DOHH2 (cell line): ENCODE results near the gene SPOCK2.

ENCODE experiments used
- H3F3A ChIP-seq: fragments of 200-600 bp; sonication (generic), shearing (Covaris generic); 2 replicates; pipeline ENCODE4 v1.6.0; 2016; ENCODE audit warnings: antibody characterized with exemption, mild to moderate bottlenecking; ENCODE audit not compliant: control insufficient read depth, insufficient read depth
- H3K27ac ChIP-seq: fragments of 200-600 bp; sonication (generic); 2 replicates; pipeline ENCODE4 v1.5.1; 2014; ENCODE audit warnings: low read depth, mild to moderate bottlenecking, low read length, moderate library complexity
- H3K27me3 ChIP-seq: fragments of 200-600 bp; sonication (generic); 2 replicates; pipeline ENCODE4 v1.6.1; 2014; ENCODE audit warnings: mild to moderate bottlenecking, low read length, mixed read lengths; ENCODE audit not compliant: control insufficient read depth
- H3K36me3 ChIP-seq: fragments of 200-600 bp; sonication (generic); 2 replicates; pipeline ENCODE4 v1.6.1; 2014; ENCODE audit warnings: mild to moderate bottlenecking, low read length, moderate library complexity, mixed read lengths; ENCODE audit not compliant: control insufficient read depth
- H3K4me1 ChIP-seq: fragments of 200-600 bp; sonication (generic); 2 replicates; pipeline ENCODE4 v1.6.1; 2014; ENCODE audit warnings: mild to moderate bottlenecking, low read length, mixed read lengths; ENCODE audit not compliant: control insufficient read depth
- H3K4me2 ChIP-seq: fragments of 200-600 bp; sonication (generic); 2 replicates; pipeline ENCODE4 v1.6.0; 2014; ENCODE audit warnings: mild to moderate bottlenecking, low read length, moderate library complexity
- H3K4me3 ChIP-seq: fragments of 200-600 bp; sonication (generic); 2 replicates; pipeline ENCODE4 v1.5.1; 2014; ENCODE audit warnings: mild to moderate bottlenecking, low read length, mixed read lengths
- H3K79me2 ChIP-seq: fragments of 200-600 bp; sonication (generic); 2 replicates; pipeline ENCODE4 v1.6.1; 2014; ENCODE audit warnings: mild to moderate bottlenecking, low read length, mixed read lengths; ENCODE audit not compliant: control insufficient read depth
- H3K9me2 ChIP-seq: fragments of 200-600 bp; sonication (generic); replicated peaks from 2 replicates; pipeline ENCODE4 v1.6.1; 2014; ENCODE audit warnings: mild to moderate bottlenecking, low read length, mixed read lengths; ENCODE audit not compliant: control insufficient read depth
- H3K9me3 ChIP-seq: fragments of 200-600 bp; sonication (generic); 2 replicates; pipeline ENCODE4 v1.6.1; 2014; ENCODE audit warnings: antibody characterized with exemption, low read length, mixed read lengths; ENCODE audit not compliant: control insufficient read depth, insufficient read depth
- H4K20me1 ChIP-seq: fragments of 200-600 bp; sonication (generic); 2 replicates; pipeline ENCODE4 v1.6.0; 2014; ENCODE audit warnings: low read depth, mild to moderate bottlenecking, antibody characterized with exemption, low read length, moderate library complexity; ENCODE audit not compliant: control insufficient read depth, insufficient read depth
- EZH2phosphoT487 ChIP-seq: fragments of 200-600 bp; sonication (generic); IDR thresholded peaks from 2 replicates; pipeline ENCODE4 v1.6.1; 2017; ENCODE audit warnings: borderline replicate concordance, mild to moderate bottlenecking, antibody characterized with exemption, low read length, moderate library complexity, mixed read lengths
- TF ChIP-seq, protein P1 (sequence below): fragments of 200-600 bp; sonication (generic); IDR thresholded peaks from one replicate; pipeline ENCODE4 v1.5.1; 2014; ENCODE audit warnings: antibody characterized with exemption, mild to moderate bottlenecking, low read depth, low read length; ENCODE audit not compliant: poor library complexity, severe bottlenecking

Gene SPOCK2

DNA sequence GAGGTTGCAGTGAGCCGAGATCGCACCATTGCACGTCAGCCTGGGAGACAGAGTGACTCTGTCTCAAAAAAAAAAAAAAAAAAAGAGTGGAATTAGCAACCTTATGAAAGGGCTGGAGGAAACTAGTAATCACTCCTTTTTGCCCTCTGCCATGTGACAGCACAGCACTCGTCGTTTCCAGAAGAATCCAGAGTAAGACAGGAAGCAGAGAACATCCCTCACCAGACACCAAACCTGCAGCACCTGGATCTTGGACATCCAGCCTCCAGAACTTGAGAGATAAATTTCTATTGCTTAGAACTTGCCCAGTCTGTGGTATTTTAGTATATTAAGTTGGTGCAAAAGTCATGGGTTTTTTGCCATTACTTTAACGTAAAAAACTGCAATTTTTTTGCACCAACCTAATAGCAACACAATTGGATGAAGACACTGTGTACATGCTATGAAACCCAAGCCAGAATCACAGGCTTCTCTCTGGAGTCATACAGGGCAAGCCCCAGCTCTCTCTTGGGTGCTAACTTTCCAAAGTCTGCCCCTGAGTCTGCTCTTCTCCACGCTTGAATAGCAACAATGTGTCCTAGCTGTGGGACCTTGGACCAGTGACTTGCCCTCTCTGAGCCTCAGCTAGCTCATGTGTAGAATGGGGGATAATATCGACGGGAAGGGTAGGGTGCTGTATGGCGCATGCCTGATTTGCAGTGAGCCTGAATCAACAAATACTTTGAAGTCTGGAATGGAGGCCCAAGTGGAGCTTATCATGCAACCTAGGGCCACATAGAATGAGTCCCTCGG lies 69.1 kb downstream of the SPOCK2 start:
- TF ChIP-seq, protein P1, sequence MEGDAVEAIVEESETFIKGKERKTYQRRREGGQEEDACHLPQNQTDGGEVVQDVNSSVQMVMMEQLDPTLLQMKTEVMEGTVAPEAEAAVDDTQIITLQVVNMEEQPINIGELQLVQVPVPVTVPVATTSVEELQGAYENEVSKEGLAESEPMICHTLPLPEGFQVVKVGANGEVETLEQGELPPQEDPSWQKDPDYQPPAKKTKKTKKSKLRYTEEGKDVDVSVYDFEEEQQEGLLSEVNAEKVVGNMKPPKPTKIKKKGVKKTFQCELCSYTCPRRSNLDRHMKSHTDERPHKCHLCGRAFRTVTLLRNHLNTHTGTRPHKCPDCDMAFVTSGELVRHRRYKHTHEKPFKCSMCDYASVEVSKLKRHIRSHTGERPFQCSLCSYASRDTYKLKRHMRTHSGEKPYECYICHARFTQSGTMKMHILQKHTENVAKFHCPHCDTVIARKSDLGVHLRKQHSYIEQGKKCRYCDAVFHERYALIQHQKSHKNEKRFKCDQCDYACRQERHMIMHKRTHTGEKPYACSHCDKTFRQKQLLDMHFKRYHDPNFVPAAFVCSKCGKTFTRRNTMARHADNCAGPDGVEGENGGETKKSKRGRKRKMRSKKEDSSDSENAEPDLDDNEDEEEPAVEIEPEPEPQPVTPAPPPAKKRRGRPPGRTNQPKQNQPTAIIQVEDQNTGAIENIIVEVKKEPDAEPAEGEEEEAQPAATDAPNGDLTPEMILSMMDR = no peak
- no peak for TF ChIP-seq EZH2phosphoT487
- Histone ChIP-seq H4K20me1 (no peaks in the 10 kb centered on the region), H3K4me3 (no peak overlapping the region), H3K4me2 (no peak overlapping the region), H3K27ac (no peak overlapping the region), H3K36me3 (no peaks in the 10 kb centered on the region), H3K4me1 (no peaks in the 10 kb centered on the region), H3F3A (no peaks in the 10 kb centered on the region), H3K9me2 (no peaks in the 10 kb centered on the region), H3K79me2 (no peaks in the 10 kb centered on the region), H3K27me3 (peaks cover 15% of the 10 kb centered on the region), H3K9me3 (no peaks in the 10 kb centered on the region)

DNA sequence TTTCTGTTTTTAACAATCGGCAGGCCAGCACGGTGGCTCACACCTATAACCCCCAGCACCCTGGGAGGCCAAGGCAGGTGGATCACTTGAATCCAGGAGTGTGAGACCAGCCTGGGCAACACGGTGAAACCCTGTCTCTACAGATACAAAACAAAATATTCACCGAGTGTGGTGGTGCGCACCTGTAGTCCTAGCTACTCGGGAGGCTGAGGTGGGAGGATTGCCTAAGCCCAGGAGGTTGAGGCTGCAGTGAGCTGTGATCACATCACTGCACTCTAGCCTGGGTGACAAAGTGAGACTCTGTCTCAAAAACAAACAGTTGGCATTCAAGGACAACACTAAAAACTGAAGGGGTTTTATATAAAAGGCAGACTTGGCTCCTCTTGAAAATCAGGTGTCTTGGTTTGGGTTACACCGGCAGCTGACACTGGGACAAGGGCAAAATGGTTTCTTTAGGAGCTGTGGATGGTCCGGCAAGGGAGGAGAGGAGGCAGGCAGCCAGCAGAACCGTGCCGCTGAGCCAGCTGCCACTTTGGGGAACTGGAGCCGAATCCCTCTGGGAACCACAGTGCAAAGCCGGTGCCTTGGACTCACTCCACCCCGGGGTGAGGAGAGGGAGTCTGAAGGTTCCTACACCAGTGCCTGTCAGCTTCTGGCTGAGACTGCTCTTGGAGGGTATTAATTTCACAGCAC lies 71.6 kb downstream of the SPOCK2 start:
- Histone ChIP-seq H3K27me3 (peaks cover 18% of the 10 kb centered on the region), H4K20me1 (no peaks in the 10 kb centered on the region), H3K4me1 (no peaks in the 10 kb centered on the region), H3K79me2 (no peaks in the 10 kb centered on the region), H3K9me2 (no peaks in the 10 kb centered on the region), H3K4me2 (no peak overlapping the region), H3K36me3 (no peaks in the 10 kb centered on the region), H3F3A (no peaks in the 10 kb centered on the region), H3K4me3 (no peak overlapping the region), H3K27ac (no peak overlapping the region), H3K9me3 (no peaks in the 10 kb centered on the region)
- TF ChIP-seq EZH2phosphoT487 = no peak
- TF ChIP-seq, protein P1 = no peak

GRCh38 chr10:72015841-72016240 lies 72.5 kb downstream of the SPOCK2 start:
- Histone ChIP-seq H3K4me3 (no peak overlapping the region), H3K4me2 (no peak overlapping the region), H4K20me1 (no peaks in the 10 kb centered on the region), H3K4me1 (no peaks in the 10 kb centered on the region), H3K27me3 (peaks cover 17% of the 10 kb centered on the region), H3K9me2 (no peaks in the 10 kb centered on the region), H3K36me3 (no peaks in the 10 kb centered on the region), H3K27ac (no peak overlapping the region), H3K79me2 (no peaks in the 10 kb centered on the region), H3F3A (no peaks in the 10 kb centered on the region), H3K9me3 (no peaks in the 10 kb centered on the region)
- no peak for TF ChIP-seq EZH2phosphoT487
- TF ChIP-seq, protein P1 = no peak
